Endothelial cell of umbilical vein (primary cell): Measurements from ENCODE around the gene C5AR1. TPM values are rescaled to one million over a fixed set of nuclear protein-coding genes. Genes with fewer than 3 reads are reported as not detected.
"Not testable (repeated sequence)": the region's sequence is repeated elsewhere in the genome, so short reads cannot be mapped to it uniquely, and the experiment has no call there.

Experiments
- BruUV-seq: library from RNA; stranded (reverse); fragments of 400-500 nt; replicated peaks from 2 replicates; lab custom pipeline; 2021; lab: Mats Ljungman, UMichigan
- CTCF ChIA-PET: fragments of 300-600, 350-600 bp; sonication (Branson Sonifier 250); formaldehyde crosslinking; loops from one replicate; lab custom pipeline; 2021; ENCODE audit warnings: antibody characterized with exemption, inconsistent platforms; lab: Charles Lee
- POLR2A ChIA-PET: fragments of 300-600, 350-600 bp; sonication (Branson Sonifier 250); formaldehyde crosslinking; loops from one replicate; lab custom pipeline; 2021; ENCODE audit warnings: antibody characterized with exemption, inconsistent platforms; lab: Charles Lee
- DNase-seq: peaks from one replicate; pipeline ENCODE4 v3.0.0-alpha.2; 2011; ENCODE audit warnings: low read depth, low spot score
- FAIRE-seq: peaks from 2 replicates; lab custom pipeline; 2011; peaks lifted over from hg19 to GRCh38; lab: Jason Lieb, UNC
- H2AFZ ChIP-seq: 2 replicates; pipeline ENCODE4 v1.6.0; 2012; ENCODE audit warnings: low read depth, low read length, control low read depth, inconsistent platforms
- H3K27ac ChIP-seq: 2 replicates; pipeline ENCODE4 v1.5.1; 2011; ENCODE audit warnings: low read depth, mild to moderate bottlenecking, control low read depth, low read length, moderate library complexity; ENCODE audit not compliant: insufficient read depth
- H3K27me3 ChIP-seq, 2 experiments: 2 replicates each; pipeline versions ENCODE4 v1.6.0 to v1.6.1; 2011; ENCODE audit warnings: low read length in 2 of 2, mixed read lengths in 1 of 2; ENCODE audit not compliant: control insufficient read depth in 2 of 2, insufficient read depth in 2 of 2
- H3K36me3 ChIP-seq, 2 experiments: 2 replicates in 1 of 2; 3 replicates in 1 of 2; pipeline ENCODE4 v1.5.1; 2011; ENCODE audit warnings: low read length in 2 of 2, mild to moderate bottlenecking in 1 of 2, moderate library complexity in 1 of 2; ENCODE audit not compliant: control insufficient read depth in 2 of 2, insufficient read depth in 2 of 2; ENCODE audit errors: extremely low read depth in 1 of 2
- H3K4me1 ChIP-seq: 3 replicates; pipeline ENCODE4 v1.5.1; 2011; ENCODE audit warnings: mild to moderate bottlenecking, low read length; ENCODE audit not compliant: control insufficient read depth, insufficient read depth; ENCODE audit errors: extremely low read depth
- H3K4me2 ChIP-seq: 2 replicates; pipeline ENCODE4 v1.6.1; 2011; ENCODE audit warnings: low read length, control low read depth, mixed read lengths; ENCODE audit not compliant: insufficient read depth
- H3K4me3 ChIP-seq, 3 experiments: fragments of 200-600 bp in 1 of 3; sonication (generic), shearing (Covaris generic) in 1 of 3; replicated peaks in 1 of 3; 2 replicates each; pipeline ENCODE4 v1.5.1; 2011 to 2016; ENCODE audit warnings: control low read depth in 3 of 3, low read length in 3 of 3, mild to moderate bottlenecking in 2 of 3, inconsistent platforms in 1 of 3, low read depth in 1 of 3, moderate library complexity in 1 of 3; ENCODE audit not compliant: insufficient read depth in 1 of 3
- H3K79me2 ChIP-seq: 2 replicates; pipeline ENCODE4 v1.6.0; 2012; ENCODE audit warnings: low read length, inconsistent platforms; ENCODE audit not compliant: control insufficient read depth, insufficient read depth
- H3K9ac ChIP-seq: replicated peaks from 2 replicates; pipeline ENCODE3; 2011; ENCODE audit warnings: low read length, control low read depth; ENCODE audit not compliant: insufficient read depth; ENCODE audit errors: extremely low read depth
- H3K9me1 ChIP-seq: replicated peaks from 3 replicates; pipeline ENCODE4 v1.6.0; 2011; ENCODE audit warnings: mild to moderate bottlenecking, low read length; ENCODE audit not compliant: control insufficient read depth, insufficient read depth; ENCODE audit errors: extremely low read depth
- H3K9me3 ChIP-seq: replicated peaks from 2 replicates; pipeline ENCODE4 v1.5.1; 2012; ENCODE audit warnings: low read length, inconsistent platforms; ENCODE audit not compliant: control insufficient read depth, insufficient read depth
- H4K20me1 ChIP-seq: replicated peaks from 2 replicates; pipeline ENCODE3; 2011; ENCODE audit warnings: mild to moderate bottlenecking, low read length; ENCODE audit not compliant: control insufficient read depth, insufficient read depth; ENCODE audit errors: extremely low read depth
- EZH2 ChIP-seq: IDR thresholded peaks from 2 replicates; pipeline ENCODE4 v1.6.1; 2012; ENCODE audit warnings: borderline replicate concordance, low read depth, mild to moderate bottlenecking, moderate library complexity, low read length, inconsistent platforms; ENCODE audit not compliant: severe bottlenecking
- FOS ChIP-seq: IDR thresholded peaks from 2 replicates; pipeline ENCODE4 v1.6.1; 2011; ENCODE audit warnings: mild to moderate bottlenecking, low read length, moderate library complexity, borderline replicate concordance; ENCODE audit not compliant: insufficient read depth
- GATA2 ChIP-seq: IDR thresholded peaks from 2 replicates; pipeline ENCODE4 v1.7.0; 2011; ENCODE audit warnings: low read depth, mild to moderate bottlenecking, moderate library complexity, mixed read lengths, low read length; ENCODE audit not compliant: insufficient read length, insufficient read depth
- JUN ChIP-seq: IDR thresholded peaks from 2 replicates; pipeline ENCODE4 v1.6.1; 2011; ENCODE audit warnings: borderline replicate concordance, low read depth; ENCODE audit not compliant: insufficient read length, insufficient read depth
- MYC ChIP-seq: IDR thresholded peaks from one replicate; pipeline ENCODE4 v1.6.1; 2011; ENCODE audit warnings: mild to moderate bottlenecking, low read depth, low read length
- POLR2AphosphoS5 ChIP-seq: IDR thresholded peaks from 2 replicates; pipeline ENCODE4 v1.6.1; 2012; ENCODE audit warnings: low read depth, mild to moderate bottlenecking, control low read depth, low read length, moderate library complexity; ENCODE audit not compliant: insufficient read depth
- dilution Hi-C: fragments of 300-500 bp; cut with MboI; formaldehyde crosslinking; loops from one replicate; pipeline ENCODE4 v1.15.0; 2019; ENCODE audit warnings: low sequenced_read_pairs; ENCODE audit not compliant: extremely low pct_ligation_motif_present
- intact Hi-C: fragments of 100-400 bp; cut with micrococcal nuclease; formaldehyde crosslinking; loops from one replicate; pipeline ENCODE4 v1.10.0; 2022
- polyA plus RNA-seq, 4 experiments: library from polyadenylated mRNA; depleted of rRNA in 3 of 4; stranded (reverse) in 3 of 4; unstranded in 1 of 4; fragments of >200 nt; gene quantifications; 2 replicates each; pipeline versions ENCODE4 v1.2.1 to v1.2.3, GENCODE V29; 2011 to 2012; ENCODE audit warnings: missing spikeins in 1 of 4
- total RNA-seq: library from RNA; stranded (reverse); gene quantifications from 2 replicates; pipeline ENCODE4 v1.2.3, GENCODE V29; 2021

The C5AR1 gene
- total and polyA plus RNA-seq, 2 donors (not counting 3 experiments of a cell fraction or from before 2014, with no cell fraction given), result 0.11 to 0.49 TPM

DNA sequence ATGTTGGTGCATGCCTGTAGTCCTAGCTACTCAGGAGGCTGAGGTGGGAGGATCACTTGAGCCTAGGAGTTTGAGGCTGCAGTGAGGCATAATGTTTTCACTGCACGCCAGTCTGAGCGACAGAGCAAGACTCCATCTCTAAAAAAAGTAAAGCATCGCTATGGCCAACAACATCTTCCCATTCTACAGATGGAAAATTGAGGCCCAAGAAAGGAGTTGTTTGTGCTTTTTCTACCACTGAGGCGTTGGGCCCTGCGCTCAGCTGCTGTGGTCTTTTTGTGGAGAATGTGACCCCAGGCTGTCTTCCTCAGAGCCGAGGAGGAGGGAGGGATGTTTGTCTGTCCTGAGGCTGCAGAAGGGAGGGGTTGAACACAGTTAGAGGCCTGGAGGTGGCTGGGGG, 21.8 kb downstream of the C5AR1 start:
- intact Hi-C loops (no loop called here), dilution Hi-C loops (no loop called here)
- H3K4me3 ChIP-seq, result no peak overlapping the region
- no peak overlapping the region for H3K27ac ChIP-seq
- H4K20me1 ChIP-seq, result no peaks in the 10 kb centered on the region
- H3K36me3 ChIP-seq, result no peaks in the 10 kb centered on the region
- no peaks in the 10 kb centered on the region for H3K9me3 ChIP-seq
- BruUV-seq, result no TSS peak
- H3K9me1 ChIP-seq, result no peaks in the 10 kb centered on the region
- DNase-seq, result no peak
- H3K79me2 ChIP-seq, result no peaks in the 10 kb centered on the region
- peaks cover 5% of the 10 kb centered on the region for H3K4me1 ChIP-seq
- no peak overlapping the region for H2AFZ ChIP-seq
- H3K27me3 ChIP-seq, result no peaks in the 10 kb centered on the region
- TF ChIP-seq MYC (no peak), GATA2 (no peak), EZH2 (no peak), POLR2AphosphoS5 (no peak), JUN (no peak)
- H3K4me2 ChIP-seq, result no peak overlapping the region
- POLR2A ChIA-PET, result no interaction called here
- CTCF ChIA-PET, result interaction anchor here (1.7 kb wide), 1 partner anchor 60 kb away, joined by 9 read pairs; no protein-coding TSS in a partner anchor
- no peak for FAIRE-seq
- no peak overlapping the region for H3K9ac ChIP-seq

- dilution Hi-C loops, result no loop called here
- H3K9me3 ChIP-seq, result no peaks in the 10 kb centered on the region
- no peaks in the 10 kb centered on the region for H3K36me3 ChIP-seq
- no peaks in the 10 kb centered on the region for H3K79me2 ChIP-seq
- no peak for DNase-seq
- no peaks in the 10 kb centered on the region for H4K20me1 ChIP-seq
- FAIRE-seq, result no peak
- no peak within 1 kb of the TSS for H3K27ac ChIP-seq
- no TSS peak for BruUV-seq
- ChIA-PET POLR2A (no interaction called here), CTCF (no interaction called here)
- no peak within 1 kb of the TSS for H3K4me2 ChIP-seq
- H3K9me1 ChIP-seq, result no peaks in the 10 kb centered on the region
- H3K9ac ChIP-seq, result no peak within 1 kb of the TSS
- H3K27me3 ChIP-seq, result no peaks in the 10 kb centered on the region
- H2AFZ ChIP-seq, result no peak within 1 kb of the TSS
- no peak within 1 kb of the TSS for H3K4me3 ChIP-seq
- TF ChIP-seq FOS, result no peak
- intact Hi-C loops, result no loop called here
- H3K4me1 ChIP-seq, result peaks cover 5% of the 10 kb centered on the region
These were observed 22.4 kb downstream of the C5AR1 start, which contains the start of gene C5AR2 for GRCh38 chr19:47331931-47332547. Gene C5AR2, plus strand, starts transcription at chr19:47332175. Its CDS starts 8,625 bp downstream, at chr19:47340800.

DNA sequence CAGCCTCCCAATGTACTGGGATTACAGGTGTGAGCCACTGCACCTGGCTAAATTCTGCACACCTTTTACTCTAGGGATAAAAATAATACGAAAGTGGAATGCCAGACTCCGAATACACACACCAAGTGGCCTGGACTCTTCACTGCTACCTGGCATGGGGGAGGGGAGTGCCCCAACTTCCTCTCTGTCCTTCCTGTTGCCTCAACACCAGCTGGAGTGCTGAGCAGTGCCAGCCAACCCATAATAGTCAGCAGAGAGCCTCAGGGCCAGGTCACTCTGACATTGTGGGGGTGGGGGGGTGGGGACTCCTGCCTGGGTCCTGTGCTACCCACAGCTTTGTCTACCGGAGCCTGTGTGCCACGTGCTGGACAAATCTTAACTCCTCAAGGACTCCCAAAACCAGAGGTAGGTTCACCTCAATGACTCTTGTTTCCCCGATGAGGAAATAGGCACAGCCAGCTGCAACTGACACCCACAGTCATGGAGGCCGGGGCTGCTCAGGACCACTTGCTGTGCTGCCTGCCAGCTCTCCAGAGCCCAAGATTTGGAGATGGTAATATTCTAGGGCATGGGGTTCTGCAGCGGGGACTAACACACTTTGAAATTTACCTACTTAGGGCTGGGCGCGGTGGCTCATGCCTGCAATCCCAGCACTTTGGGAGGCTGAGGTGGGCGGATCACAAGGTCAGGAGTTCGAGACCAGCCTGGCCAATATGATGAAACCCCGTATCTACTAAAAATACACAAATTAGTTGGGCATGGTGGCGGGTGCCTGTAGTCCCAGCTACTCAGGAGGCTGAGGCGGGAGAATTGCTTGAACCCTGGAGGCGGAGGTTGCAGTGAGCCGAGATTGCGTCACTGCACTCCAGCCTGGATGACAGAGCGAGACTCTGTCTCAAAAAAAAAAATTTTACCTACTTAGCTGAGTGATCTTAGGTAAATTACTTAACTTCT, 27.4 kb downstream of the C5AR1 start:
- H2AFZ ChIP-seq, H3K4me1 ChIP-seq, POLR2A ChIA-PET, intact Hi-C loops, H3K4me3 ChIP-seq, H3K79me2 ChIP-seq, FAIRE-seq, H3K9ac ChIP-seq, H4K20me1 ChIP-seq, H3K27me3 ChIP-seq, H3K9me1 ChIP-seq, BruUV-seq, H3K36me3 ChIP-seq, dilution Hi-C loops, DNase-seq, H3K9me3 ChIP-seq, H3K4me2 ChIP-seq, H3K27ac ChIP-seq: not testable (repeated sequence)
- CTCF ChIA-PET, result interaction anchor here (2.0 kb wide), 2 partner anchors 12 to 54 kb away, joined by 5 read pairs; partner anchors contain the start of gene DHX34
